ENCODE measurements around the gene PKNOX2.

The PKNOX2 gene

GRCh38 chr11:125164422-125165110 lies at the start of gene PKNOX2:
PKNOX2 (plus strand) TSS chr11:125164751; CDS start chr11:125351306, 186,555 bp downstream.
- H3K4me3 ChIP-seq (ENCODE audit: low read depth, low read length): peak within 1 kb of the TSS; percentile 28
- TF ChIP-seq CTCF (IDR thresholded peaks at IDR 0.05; ENCODE audit: borderline replicate concordance, insufficient read depth, low read depth, low read length): peak; percentile 52; the same call in 1 of the 2 replicates

- no peak for TF ChIP-seq CTCF (IDR thresholded peaks at IDR 0.05; ENCODE audit: borderline replicate concordance, insufficient read depth, low read depth, low read length)
- H3K4me3 ChIP-seq (ENCODE audit: low read depth, low read length): no peak overlapping the region
These were observed 47.1 kb upstream of the PKNOX2 start for GRCh38 chr11:125117429-125117828.

GRCh38 chr11:125123194-125123946 lies 41.2 kb upstream of the PKNOX2 start:
- no peak overlapping the region for H3K4me3 ChIP-seq (ENCODE audit: low read depth, low read length)
- TF ChIP-seq CTCF (IDR thresholded peaks at IDR 0.05; ENCODE audit: borderline replicate concordance, insufficient read depth, low read depth, low read length): no peak

- TF ChIP-seq CTCF (IDR thresholded peaks at IDR 0.05; ENCODE audit: borderline replicate concordance, insufficient read depth, low read depth, low read length): peak; percentile 64
- H3K4me3 ChIP-seq (ENCODE audit: low read depth, low read length): no peak overlapping the region
These were observed 40.5 kb upstream of the PKNOX2 start for GRCh38 chr11:125123947-125124617.

- no peak for TF ChIP-seq CTCF (IDR thresholded peaks at IDR 0.05; ENCODE audit: borderline replicate concordance, insufficient read depth, low read depth, low read length)
- no peak overlapping the region for H3K4me3 ChIP-seq (ENCODE audit: low read depth, low read length)
These were observed 39.9 kb upstream of the PKNOX2 start for GRCh38 chr11:125124618-125124992.

- H3K4me3 ChIP-seq (ENCODE audit: low read depth, low read length): no peak overlapping the region
- no peak for TF ChIP-seq CTCF (IDR thresholded peaks at IDR 0.05; ENCODE audit: borderline replicate concordance, insufficient read depth, low read depth, low read length)
These were observed 36.1 kb upstream of the PKNOX2 start for GRCh38 chr11:125128450-125128849.

Data from GM12875 (cell line).